NCI-H2227 (cell line): ENCODE results near the gene CHPF2.

Source experiments
- DNase-seq: peaks from one replicate; lab custom pipeline; 2025; ENCODE audit not compliant: unreplicated experiment; lab: John Stamatoyannopoulos, UW

CHPF2 gene

DNA sequence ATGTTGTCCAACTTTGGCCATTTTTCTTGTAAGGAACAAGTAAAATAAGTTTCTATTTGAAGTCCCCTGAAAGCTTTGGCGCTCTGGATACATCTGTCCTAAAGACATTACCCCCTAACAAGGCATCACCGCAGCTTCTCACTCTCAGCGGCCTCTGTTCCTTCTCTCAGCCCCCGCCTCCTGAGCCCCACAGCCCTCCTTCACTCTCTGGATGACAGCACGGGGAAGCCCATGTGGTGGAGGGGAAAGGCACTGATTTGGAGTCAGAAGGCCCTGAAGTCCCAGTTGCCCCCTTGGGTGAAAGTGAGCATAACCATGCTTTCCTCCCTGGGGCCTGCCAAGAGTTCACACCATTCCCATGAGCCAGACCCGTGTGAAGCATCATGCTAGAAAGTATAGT is 26.6 kb upstream of the CHPF2 start:
- DNase-seq = no peak

DNA sequence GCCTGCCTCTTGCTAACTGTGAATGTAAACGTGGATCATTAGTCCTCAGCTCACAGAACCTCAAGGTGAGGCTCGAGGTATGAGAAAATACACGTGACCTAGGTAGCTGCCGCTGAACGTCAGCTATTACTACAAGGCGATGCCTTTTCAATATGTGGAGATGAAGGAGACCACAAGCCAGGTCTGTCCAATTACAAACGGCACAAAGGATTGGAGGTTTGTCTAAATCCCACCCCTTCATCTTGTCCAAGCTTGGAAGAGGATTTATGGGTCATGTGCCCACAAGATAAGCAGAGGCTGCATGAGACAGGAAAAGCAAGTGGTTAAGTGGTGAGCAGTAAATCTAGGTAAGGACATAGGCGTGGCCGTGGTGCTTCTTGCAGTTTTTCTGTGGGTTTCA is 25.4 kb upstream of the CHPF2 start:
- no peak for DNase-seq

DNA sequence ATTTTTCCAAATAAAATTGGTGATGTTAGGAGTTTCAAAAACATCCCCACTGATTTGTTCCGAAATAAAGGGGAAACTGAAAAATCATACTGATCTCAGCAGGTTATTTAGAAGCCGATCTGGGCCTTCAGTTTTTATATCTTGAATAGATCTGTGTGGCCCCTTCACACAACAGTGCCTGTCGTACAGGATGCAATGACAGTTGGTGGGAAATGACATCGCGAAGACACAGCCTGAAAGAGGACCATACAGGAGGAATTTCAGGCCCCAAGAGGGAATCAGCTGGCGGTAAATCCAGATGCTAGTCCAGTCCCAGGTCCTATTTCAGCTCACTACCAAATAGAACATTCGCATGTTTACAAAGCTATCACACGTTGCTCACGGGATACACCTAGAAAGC is 25.0 kb upstream of the CHPF2 start:
- no peak for DNase-seq

DNA sequence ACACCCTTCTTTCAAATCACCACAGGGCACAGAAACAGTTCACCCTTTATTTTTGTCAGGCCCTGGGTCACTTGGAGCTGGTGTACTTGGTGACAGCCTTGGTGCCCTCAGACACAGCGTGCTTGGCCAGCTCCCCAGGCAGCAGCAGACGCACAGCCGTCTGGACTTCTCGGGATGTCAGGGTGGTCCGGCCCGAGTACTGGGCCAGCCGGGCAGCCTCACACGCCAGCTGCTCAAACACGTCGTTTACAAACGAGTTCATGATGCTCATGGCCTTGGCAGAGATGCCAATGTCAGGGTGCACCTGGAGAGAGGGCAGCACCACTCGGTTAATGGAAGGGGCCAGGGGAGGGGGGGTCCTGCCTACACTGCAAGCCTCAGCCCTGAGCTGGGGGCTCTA is 24.5 kb upstream of the CHPF2 start:
- DNase-seq = no peak

DNA sequence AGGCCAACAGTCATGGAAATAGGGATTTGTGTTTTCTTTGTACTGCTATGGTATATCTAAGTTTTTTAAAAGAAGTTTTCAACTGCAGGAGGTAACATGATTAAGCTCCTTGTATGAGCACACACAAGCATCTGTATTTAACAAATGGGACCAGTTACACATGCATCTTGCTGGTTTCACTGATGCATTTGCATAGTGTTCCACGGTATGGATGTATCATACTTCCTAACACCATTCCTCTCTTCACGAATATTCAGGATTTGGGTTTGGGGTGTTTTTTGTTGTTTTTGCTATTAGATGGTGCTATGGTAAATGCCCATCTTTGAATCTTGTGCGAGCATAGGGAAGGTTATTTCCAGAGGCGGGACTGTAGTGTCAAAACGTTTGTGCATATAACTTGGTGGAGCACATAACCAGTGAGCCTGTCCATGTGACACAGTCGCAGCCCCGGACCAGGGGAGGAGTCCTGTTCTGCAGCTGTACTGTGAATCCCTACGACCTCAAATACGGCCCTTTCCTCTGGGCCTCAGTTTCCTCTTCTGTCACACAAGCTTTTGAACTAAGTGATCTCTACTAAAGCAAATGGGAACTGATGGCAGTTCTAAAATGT is 23.9 kb upstream of the CHPF2 start:
- no peak for DNase-seq

DNA sequence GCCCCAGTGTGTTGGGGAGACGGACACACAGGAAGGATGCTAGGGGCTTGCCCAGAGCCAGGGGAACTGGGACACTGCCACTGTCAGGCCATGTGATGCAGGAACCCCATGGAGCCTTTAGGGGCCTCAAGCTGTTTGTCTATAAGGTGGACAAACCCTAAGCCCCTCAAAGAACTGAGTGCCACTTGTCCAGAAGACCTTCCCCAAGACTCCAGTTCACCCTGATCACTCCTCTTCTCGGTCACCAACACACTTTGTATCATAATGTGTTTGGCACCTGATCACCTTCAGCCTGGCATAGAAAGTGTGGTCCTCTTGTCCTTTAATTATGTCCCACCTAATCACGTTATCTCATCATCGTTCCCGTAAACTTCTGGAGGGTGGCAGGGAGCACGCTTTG is 22.7 kb upstream of the CHPF2 start:
- DNase-seq = no peak

DNA sequence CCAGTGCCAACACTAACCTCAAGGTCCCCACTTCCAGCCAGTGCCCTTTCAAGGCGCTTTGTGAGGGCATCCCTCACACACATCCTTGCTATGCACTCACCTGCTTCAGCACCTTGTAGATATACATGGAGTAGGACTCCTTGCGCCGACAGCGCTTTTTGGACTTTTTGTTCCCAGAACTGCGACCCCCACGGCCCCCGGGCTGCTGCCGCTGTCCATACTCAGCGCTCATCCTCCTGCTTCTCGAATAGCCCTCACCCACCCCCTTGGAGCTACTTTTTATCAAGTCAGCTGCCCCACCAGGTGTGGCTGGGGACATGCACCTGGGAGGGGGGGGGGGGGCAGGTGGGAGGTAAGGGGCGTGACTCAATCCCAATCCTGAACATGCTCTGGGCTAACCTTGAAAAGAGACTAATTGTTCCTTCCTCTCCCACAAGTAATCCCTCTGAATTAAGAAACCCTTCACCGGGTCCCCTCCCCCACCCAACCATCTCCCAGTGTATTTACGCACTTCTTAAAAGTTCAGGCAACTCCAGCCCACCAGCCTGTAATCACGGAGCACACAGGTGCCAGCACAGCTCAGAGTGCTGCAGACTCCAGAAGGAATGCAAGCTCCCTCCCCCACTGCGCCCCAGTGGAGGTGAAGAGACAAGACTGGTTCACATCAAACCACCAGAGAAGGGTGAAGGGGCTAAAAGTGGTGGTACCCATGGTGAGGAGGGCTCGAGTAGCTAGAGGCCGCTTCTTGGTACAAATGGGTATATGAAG is 22.0 kb upstream of the CHPF2 start, which contains the start of gene H2BK1:
H2BK1 (minus strand) TSS at position 402 of the 768 bp plus-strand sequence; CDS start at position 232, 170 bp downstream.
- no peak for DNase-seq

DNA sequence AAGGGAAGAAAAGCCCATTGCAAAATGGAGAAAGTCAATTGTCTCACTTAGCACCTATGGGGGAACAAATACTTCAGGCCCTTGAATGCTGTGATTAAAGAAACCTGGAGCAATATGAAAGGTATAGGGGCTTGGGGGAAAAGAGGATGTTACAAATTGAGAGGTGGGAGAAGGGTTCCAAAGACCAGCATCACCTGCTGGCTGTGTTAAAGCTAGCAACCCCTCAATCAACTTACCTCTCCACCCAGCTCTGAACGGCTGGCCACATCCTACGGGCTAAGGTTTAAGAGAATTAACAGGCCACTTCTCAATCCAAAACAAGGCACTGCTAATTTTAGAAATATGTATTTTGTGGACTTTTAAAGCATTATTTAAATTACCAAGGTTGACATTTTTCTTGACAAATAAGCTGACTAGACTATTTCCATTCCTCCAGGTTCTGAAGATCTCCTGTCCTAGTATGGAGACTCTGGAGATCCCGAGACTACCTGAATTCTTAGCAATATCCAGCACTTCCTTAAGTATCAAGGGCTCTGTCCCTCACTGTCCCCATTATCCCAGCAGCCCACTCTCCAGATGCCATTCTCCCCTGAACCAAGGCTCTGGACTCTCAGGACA is 21.0 kb upstream of the CHPF2 start:
- no peak for DNase-seq

DNA sequence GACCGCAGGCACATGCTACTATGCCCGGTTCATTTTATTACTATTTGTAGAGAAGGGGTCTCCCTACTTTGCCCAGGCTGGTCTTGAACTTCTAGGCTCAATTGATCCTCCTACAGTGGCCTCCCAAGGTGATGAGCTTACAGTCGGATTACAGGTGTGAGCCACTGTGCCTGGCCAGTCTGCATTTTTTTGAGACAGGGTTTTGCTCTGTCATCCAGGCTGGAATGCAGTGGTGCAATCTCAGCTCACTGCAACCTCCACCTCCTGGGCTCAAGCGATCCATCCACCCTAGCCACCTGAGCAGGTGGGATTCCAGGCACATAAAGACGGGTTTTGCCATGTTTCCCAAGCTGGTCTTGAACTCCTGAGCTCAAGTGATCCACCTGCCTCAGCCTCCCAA is 19.7 kb upstream of the CHPF2 start:
- no peak for DNase-seq

DNA sequence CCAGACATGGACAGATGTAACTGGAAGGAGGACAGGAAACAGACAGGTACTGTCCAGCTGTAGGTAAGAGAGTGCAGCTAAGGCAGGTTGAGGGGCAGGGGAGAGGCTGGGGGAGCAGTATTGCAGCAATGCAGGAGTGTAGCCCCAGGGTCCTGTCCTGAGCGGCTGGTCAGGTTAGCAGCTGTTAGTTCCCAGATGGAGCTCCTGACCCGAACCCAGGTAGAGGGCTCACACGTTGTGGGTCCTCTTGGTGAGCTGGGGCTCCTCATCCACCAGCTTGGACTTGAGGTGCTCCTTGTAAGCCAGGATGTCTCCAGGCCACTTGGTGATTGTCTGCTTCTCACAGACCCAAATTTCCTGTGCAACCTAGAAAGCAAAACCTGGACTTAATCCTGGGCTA is 18.5 kb upstream of the CHPF2 start:
- DNase-seq = no peak

DNA sequence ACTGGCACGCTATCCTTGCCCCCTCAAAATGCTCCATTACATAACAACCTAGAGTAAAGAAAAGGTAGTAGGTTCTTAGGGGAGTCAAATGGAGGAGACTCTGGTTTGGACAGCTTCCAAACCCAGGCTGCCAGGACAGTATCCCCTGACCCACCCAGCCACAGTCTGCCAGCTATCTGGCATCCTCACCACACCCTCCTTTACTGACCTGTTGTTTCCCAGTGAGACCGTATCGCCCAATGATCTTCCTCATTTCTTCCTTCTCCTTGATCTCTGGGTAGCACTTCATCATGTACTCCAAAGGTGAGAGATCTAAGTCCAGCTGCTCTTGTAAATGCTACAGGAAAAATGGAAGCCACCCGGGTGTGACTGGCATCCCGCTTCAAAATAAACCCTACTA is 16.9 kb upstream of the CHPF2 start:
- no peak for DNase-seq

DNA sequence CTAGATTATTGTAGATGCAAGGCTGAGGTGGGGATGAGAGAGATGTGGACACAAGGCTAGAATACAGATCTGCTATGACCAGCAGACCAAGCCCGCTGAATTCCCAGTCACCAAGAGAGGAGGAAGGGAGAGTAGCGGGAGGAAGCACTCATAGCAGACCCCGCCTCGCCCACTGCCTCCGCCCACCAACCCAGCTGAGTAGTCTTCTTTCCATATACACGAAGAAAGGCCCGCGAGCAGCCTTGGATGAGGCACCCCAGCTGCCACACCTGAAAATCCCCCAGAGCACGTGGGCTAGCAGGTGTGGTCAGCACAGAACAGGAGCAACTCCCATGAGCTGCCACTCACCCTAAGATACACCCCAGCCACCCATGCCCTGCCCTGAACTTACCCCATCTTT is 14.1 kb upstream of the CHPF2 start:
- DNase-seq = no peak

DNA sequence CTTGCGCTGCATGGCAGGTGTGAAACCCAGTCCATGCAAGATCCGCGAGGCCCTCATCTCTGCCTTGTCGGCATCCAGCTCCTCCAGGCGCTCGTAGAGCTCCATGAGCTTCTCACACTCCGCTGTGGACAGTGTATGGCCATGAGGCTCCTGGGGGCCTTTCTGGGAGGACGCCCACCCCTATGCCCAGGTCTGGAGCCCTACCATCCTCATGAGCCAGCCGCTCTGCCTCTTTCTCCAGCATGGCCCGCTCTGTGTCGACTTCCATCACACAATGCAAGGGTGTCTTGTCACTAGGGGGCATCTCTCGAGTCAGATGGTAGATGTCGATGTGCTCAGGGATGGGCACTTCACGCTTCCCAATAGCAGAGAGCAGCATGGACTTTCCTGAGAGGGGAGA is 8.6 kb upstream of the CHPF2 start:
- no peak for DNase-seq

DNA sequence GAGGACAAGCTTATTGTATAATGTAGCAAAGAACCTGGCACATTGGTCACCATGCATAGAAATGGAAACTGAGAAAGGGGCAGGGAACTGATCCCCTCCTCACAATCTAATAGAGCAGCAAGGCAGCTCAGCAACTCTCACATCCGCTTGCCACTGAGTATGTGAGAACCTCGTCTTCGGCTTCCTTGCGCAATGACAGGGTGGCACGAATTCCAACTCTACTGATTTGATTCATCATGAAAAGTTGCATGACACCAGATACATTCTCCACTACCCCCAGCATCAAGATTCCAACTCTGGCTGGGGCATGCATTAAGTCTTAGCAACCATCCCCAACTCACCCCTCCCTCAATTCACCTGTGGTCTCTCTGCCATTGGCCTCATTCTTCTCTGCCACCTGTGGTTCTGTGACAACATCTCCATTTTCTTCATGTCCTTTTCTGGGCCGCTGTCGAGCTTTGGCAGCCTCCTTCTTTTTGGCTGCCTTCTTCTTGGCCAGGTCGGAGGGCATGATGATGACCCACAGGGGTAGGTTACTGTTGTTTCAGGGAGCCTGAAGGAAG is 6.3 kb upstream of the CHPF2 start:
- no peak for DNase-seq

DNA sequence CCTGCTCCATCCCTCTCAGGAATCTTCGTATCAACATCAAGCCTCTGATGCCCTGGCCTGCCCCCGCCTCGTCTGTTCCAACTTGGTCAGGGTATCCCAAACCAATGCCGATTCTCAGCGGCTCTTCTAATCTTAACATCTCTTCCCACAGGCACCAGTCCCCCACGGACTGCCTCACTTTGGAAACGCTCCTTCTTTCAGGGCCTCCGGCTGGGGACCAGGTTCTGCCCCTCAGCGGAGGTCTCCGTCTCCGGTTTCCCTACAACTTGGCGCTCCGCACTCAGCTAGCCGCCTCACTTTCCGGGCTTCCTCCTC is 5.8 kb upstream of the CHPF2 start:
- DNase-seq = no peak

DNA sequence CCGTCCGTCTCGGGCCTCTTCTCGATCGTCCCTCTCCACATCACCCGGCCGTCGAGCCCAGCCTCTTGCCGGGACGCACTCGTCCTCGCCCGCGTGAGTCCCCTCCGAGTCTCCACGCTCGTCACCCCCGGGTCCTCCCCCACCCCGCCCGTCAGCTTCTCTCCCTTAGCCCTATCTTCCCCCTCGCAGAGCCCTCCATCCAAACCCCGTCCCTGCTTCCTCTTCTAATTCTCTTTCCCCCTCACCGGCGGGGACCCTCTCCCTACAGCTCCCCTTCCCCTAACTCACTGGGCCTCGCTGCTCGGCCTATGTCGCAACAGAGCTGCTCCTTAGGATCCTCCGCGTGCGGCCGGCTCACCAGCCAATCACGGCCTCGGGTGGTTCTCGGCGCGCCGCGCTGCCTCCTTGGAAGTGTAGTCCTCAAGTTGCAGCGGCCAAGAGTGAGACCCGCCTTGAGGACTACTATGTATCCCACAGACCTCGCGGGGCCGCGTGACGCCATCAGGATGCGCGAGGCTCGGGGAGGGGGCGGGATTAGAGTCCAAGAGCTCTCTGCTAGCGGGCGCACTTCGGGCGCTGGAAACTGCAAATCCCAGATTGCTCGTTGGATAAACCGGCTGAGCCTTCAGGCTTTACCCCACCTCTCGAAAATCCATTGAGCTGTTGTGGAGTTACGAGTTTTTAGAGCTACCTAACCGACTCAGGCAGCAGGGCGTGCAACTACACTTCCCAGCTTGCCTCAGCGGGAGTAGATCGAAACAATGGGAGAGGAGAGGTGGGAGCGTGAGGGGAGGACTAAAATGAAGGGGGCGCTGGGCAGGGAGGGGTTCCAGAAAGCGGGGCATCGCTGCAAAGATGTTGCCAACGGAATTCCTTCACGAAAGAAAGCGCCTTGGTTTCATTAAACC is 5.2 kb upstream of the CHPF2 start, which contains the start of gene ABCF2:
ABCF2 (minus strand) TSS at position 331 of the 908 bp plus-strand sequence. CDS start 747 bp downstream, outside the sequence.
- peak; percentile 99 for DNase-seq

DNA sequence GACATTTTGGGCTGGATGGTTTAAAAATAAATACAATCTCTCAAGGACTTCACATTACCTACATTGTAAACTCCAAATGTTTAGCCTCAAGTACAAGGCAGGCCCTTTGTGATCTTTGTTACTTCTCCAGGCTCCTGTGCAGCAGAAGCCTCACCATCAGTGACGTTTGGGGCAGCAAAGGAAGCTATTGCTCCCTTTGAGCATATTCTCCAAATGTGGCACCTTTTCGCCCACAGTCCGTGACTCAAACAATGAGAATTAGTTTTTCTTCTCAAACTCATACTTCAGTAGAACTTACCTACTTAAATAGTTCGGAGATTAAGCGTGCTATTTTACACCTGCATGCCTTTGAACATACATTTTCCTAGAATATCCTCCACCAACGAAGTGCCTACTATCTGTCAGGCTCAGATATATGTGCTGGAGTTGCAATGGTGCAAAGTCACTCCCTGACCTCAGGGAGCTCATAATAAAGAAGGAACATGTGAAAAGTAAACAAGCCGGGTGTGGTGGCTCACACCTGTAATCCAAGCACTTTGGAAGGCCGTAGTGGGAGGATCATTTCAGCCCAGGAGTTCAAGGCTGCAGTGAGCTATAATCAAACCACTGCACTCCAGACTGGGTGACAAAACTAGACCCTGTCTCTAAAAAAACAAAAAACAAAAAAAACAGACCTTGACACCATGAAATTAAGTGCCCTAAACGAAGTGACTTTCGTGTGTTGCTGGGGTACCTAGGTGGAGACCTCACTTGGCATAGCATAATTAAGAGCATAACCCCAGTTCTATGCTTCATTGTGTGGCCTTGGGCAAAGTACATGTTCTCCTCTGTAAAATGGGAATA is 4.0 kb upstream of the CHPF2 start:
- no peak for DNase-seq

DNA sequence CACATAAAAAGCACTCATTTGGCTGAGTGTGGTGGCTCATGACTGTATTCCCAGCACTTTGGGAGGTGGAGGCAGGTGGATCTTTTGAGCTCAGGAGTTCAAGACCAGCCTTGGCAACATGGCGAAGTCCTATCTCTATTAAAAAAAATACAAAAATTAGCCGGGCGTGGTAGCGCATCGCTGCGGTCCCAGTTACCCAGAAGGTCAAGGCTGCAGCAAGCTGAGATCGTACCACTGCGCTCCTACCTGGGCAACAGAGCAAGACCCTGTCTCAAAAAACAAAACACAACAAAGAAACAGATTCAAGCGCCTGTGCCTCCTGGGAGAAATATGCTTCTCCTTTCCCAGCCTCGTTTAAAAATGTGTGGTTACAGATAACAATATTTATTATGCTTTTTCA is 3.0 kb upstream of the CHPF2 start:
- no peak for DNase-seq

DNA sequence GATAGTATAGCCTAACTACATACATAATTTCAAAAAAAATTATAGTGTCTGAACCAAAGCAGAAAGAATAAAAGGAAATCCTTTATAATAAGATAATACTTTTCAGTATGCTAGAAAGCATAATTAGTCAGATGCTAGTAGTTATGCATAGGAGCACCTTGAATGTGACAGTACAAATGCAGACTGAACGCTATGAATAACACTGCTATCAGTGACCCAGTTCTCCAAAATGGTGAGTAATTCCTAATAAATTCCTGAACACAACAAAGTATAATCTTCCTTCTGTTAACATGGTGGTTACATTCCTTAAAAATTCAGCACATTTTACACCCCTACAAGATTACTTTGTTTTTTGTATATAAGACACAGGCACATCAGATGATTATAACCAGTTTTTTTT is 1.2 kb upstream of the CHPF2 start:
- no peak for DNase-seq
